Measurements from ENCODE around the gene ZCCHC14. TPM values are rescaled to one million over a fixed set of nuclear protein-coding genes. Genes with fewer than 3 reads are reported as not detected.

ZCCHC14 gene
- polyA plus RNA-seq, 2 of the 4 experiments (the other 2 are of a cell fraction) = 3.8 to 7.3 TPM

GRCh38 chr16:87367529-87367928 is 125.3 kb downstream of the ZCCHC14 start (continued):
- TF ChIP-seq E2F6 (IDR thresholded peaks at IDR 0.05; ENCODE audit: borderline replicate concordance, low read depth) (no peak), CBX2 (IDR thresholded peaks at IDR 0.05; ENCODE audit: borderline replicate concordance, low read depth) (no peak), EHF (CRISPR knock-in tag; IDR thresholded peaks at IDR 0.05) (no peak), HOXB5 (CRISPR knock-in tag; IDR thresholded peaks at IDR 0.05) (no peak), MAZ (IDR thresholded peaks at IDR 0.05; ENCODE audit: borderline replicate concordance, low read depth, low read length) (no peak), ZFP36 (IDR thresholded peaks at IDR 0.05; ENCODE audit: borderline replicate concordance, partially characterized antibody) (no peak), FOXS1 (CRISPR knock-in tag; IDR thresholded peaks at IDR 0.05) (no peak)
- TF ChIP-seq, protein P1, sequence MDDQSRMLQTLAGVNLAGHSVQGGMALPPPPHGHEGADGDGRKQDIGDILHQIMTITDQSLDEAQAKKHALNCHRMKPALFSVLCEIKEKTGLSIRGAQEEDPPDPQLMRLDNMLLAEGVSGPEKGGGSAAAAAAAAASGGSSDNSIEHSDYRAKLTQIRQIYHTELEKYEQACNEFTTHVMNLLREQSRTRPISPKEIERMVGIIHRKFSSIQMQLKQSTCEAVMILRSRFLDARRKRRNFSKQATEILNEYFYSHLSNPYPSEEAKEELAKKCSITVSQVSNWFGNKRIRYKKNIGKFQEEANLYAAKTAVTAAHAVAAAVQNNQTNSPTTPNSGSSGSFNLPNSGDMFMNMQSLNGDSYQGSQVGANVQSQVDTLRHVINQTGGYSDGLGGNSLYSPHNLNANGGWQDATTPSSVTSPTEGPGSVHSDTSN (IDR thresholded peaks at IDR 0.05) = no peak

DNA sequence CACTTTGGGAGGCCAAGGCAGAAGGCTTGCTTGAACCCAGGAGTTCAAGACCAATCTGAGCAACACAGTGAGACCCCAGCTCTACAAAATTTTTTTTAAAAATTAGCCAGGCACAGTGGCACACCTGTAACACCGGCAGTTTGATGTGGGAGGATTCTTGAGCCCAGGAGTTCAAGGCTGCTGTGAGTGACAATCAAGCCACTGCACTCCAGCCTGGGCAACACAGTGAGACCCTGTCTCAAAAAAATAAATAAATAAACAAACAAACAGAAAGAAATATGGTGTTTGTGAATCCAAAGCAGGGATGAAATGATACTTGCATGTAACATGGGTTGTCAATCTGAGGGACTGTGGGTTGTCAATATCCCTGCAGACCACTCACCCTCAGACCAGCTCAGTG is 125.9 kb downstream of the ZCCHC14 start:
- ATAC-seq (no peak), DNase-seq (ENCODE audit: low read depth in 1 of 2, low spot score in 1 of 2) (no peak), FAIRE-seq (no peak)
- Histone ChIP-seq H3K27ac (no peak overlapping the region), H3K9me3 (no peaks in the 10 kb centered on the region), H3K4me3 (no peak overlapping the region), H3K4me1 (no peaks in the 10 kb centered on the region), H3K4me2 (no peak overlapping the region)
- TF ChIP-seq EHMT2 (IDR thresholded peaks at IDR 0.05; ENCODE audit: low read depth) (no peak), HES2 (IDR thresholded peaks at IDR 0.05) (no peak), TFCP2L1 (CRISPR knock-in tag; IDR thresholded peaks at IDR 0.05) (no peak), BCL3 (IDR thresholded peaks at IDR 0.05) (no peak), HOXA7 (CRISPR knock-in tag; IDR thresholded peaks at IDR 0.05) (no peak), ESRRA (IDR thresholded peaks at IDR 0.05; ENCODE audit: borderline replicate concordance, low read length) (no peak), MYC (IDR thresholded peaks at IDR 0.05; ENCODE audit: borderline replicate concordance, low read length) (no peak), MAFK (IDR thresholded peaks at IDR 0.05; ENCODE audit: partially characterized antibody) (no peak), RAD21 (conservative IDR thresholded peaks at IDR 0.05 in 1 of 2, IDR thresholded peaks at IDR 0.05 in 1 of 2) (no peak)
- TF ChIP-seq, protein P2, sequence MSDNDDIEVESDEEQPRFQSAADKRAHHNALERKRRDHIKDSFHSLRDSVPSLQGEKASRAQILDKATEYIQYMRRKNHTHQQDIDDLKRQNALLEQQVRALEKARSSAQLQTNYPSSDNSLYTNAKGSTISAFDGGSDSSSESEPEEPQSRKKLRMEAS (IDR thresholded peaks at IDR 0.05) = no peak
- TF ChIP-seq, protein P1 (IDR thresholded peaks at IDR 0.05) = no peak
- whole genome bisulfite sequencing (ENCODE audit: missing lambda C conversion rate) = 78% methylated on average over 1 of the region's 1 CpG
- ChIA-PET CTCF (no interaction called here), POLR2A (no interaction called here)

GRCh38 chr16:87366288-87366687 is 126.5 kb downstream of the ZCCHC14 start:
- ATAC-seq (no peak), DNase-seq (ENCODE audit: low read depth in 1 of 2, low spot score in 1 of 2) (no peak), FAIRE-seq (no peak)
- H3K4me3 ChIP-seq = no peak overlapping the region
- 71% methylated on average over 4 of the region's 4 CpGs for WGBS (ENCODE audit: missing lambda C conversion rate)
- H3K4me1 ChIP-seq = no peaks in the 10 kb centered on the region
- H3K9me3 ChIP-seq = no peaks in the 10 kb centered on the region
- CTCF ChIA-PET = no interaction called here
- POLR2A ChIA-PET = no interaction called here
- H3K27ac ChIP-seq = no peak overlapping the region
- TF ChIP-seq, protein P1 (IDR thresholded peaks at IDR 0.05) = no peak
- H3K4me2 ChIP-seq = no peak overlapping the region

Measured in A549 (cell line).